ENCODE results near the gene RNASE9. TPM values are rescaled to one million over a fixed set of nuclear protein-coding genes. Genes with fewer than 3 reads are reported as not detected.

The RNASE9 gene
- total and polyA plus RNA-seq, 2 of the 4 experiments (the other 2 are of a cell fraction), result not detected

DNA sequence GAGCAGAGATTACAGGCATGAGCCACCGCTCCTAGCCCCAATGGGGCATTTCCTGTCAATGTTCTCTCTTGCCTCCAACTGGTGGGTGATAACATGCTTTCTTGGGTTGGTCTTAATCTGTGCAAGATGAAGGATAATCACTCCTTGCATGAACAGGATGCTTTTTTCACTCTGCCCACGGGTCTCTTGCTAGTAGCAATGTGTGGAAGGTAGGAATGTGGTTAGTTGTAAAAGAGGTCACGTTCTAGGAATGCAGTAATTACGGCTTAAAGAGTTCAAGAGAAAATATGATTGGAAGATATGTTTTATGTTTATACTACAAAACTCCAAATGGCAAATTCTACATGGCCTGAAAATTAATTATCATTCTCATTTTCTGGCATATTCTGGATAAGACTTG, 45.0 kb downstream of the RNASE9 start:
- Histone ChIP-seq H3K4ac (ENCODE audit: low read depth, low read length) (no peak overlapping the region), H3K27me3 (ENCODE audit: control insufficient read depth, insufficient read depth, low read length) (no peaks in the 10 kb centered on the region), H3K9me3 (ENCODE audit: control insufficient read depth, insufficient read depth, low read length) (no peaks in the 10 kb centered on the region), H4K91ac (ENCODE audit: insufficient read depth, low read depth, low read length) (no peak overlapping the region), H3K79me1 (ENCODE audit: low read depth in 1 of 2, low read length in 2 of 2) (no peaks in the 10 kb centered on the region), H4K20me1 (ENCODE audit: insufficient read depth, low read length) (no peaks in the 10 kb centered on the region), H2BK20ac (ENCODE audit: low read depth, low read length) (no peak overlapping the region), H3K4me3 (ENCODE audit: insufficient read depth, low read depth, low read length) (no peak overlapping the region), H2AFZ (replicated peaks; ENCODE audit: low read length, poor library complexity) (no peak overlapping the region), H3K4me1 (ENCODE audit: control insufficient read depth, insufficient read depth, low read length) (peaks cover 5% of the 10 kb centered on the region), H4K8ac (ENCODE audit: low read depth in 2 of 2, low read length in 2 of 2) (no peak overlapping the region; a peak in 1 of 4 replicates), H2AK5ac (ENCODE audit: low read depth, low read length) (no peak overlapping the region), H3K14ac (replicated peaks; ENCODE audit: low read depth, low read length) (no peak overlapping the region; the same call in 1 of the 2 replicates), H3K56ac (ENCODE audit: extremely low read depth, insufficient read depth, low read length) (no peak overlapping the region), H3K23ac (ENCODE audit: low read depth, low read length) (no peak overlapping the region), H4K5ac (ENCODE audit: low read depth, low read length) (no peak overlapping the region), H3K9me1 (ENCODE audit: insufficient read depth, low read length) (no peaks in the 10 kb centered on the region), H2BK5ac (ENCODE audit: low read depth, low read length, poor library complexity, severe bottlenecking) (peak overlapping the region; percentile 93), H3K18ac (ENCODE audit: low read depth, low read length) (no peak overlapping the region), H2AK9ac (replicated peaks; ENCODE audit: low read depth, low read length, poor library complexity) (no peak overlapping the region), H2BK15ac (ENCODE audit: low read depth, low read length) (no peak overlapping the region), H3K9ac (ENCODE audit: low read depth, low read length) (no peak overlapping the region), H3K27ac (ENCODE audit: insufficient read depth, low read length) (no peak overlapping the region), H3K36me3 (ENCODE audit: control insufficient read depth, insufficient read depth, low read length) (no peaks in the 10 kb centered on the region), H2BK120ac (ENCODE audit: low read depth, low read length) (no peak overlapping the region), H3K4me2 (ENCODE audit: low read depth, low read length) (no peak overlapping the region)
- intact Hi-C loops (cut with micrococcal nuclease), result no loop called here
- ATAC-seq (ENCODE audit: low read depth) (no peak), DNase-seq (peak; percentile 58)
- POLR2A ChIA-PET (ENCODE audit: unreplicated experiment), result no interaction called here
- in situ Hi-C loops (cut with MboI; ENCODE audit: low sequenced_read_pairs), result no loop called here
- TF ChIP-seq MAZ (IDR thresholded peaks at IDR 0.05; ENCODE audit: borderline replicate concordance, low read depth, low read length) (no peak), CHD1 (IDR thresholded peaks at IDR 0.05; ENCODE audit: low read depth, low read length) (no peak), BHLHE40 (IDR thresholded peaks at IDR 0.05; ENCODE audit: low read depth, low read length) (no peak), MAFK (IDR thresholded peaks at IDR 0.05; ENCODE audit: low read depth, low read length) (no peak), RFX5 (IDR thresholded peaks at IDR 0.05; ENCODE audit: low read depth, low read length) (no peak), POLR2A (IDR thresholded peaks at IDR 0.05; ENCODE audit: low read depth, low read length) (no peak), RAD21 (IDR thresholded peaks at IDR 0.05; ENCODE audit: low read length) (no peak), CEBPB (IDR thresholded peaks at IDR 0.05; ENCODE audit: low read depth, low read length) (no peak)
- no TSS peak for BruUV-seq (replicated peaks)
- dilution Hi-C loops (cut with HindIII; ENCODE audit: low sequenced_read_pairs, unreplicated experiment), result no loop called here
- CTCF ChIA-PET, result no interaction called here
- WGBS, 2 experiments (ENCODE audit: extremely low coverage in 2 of 2, insufficient read length in 1 of 2), result no CpG with 5 or more reads among the region's 4 CpGs
